HL-60 (cell line): ENCODE results near the gene ADAM23.

Experiments used
- GABPA ChIP-seq: IDR thresholded peaks from 2 replicates; pipeline ENCODE4 v1.6.1; 2012; ENCODE audit warnings: low read depth
- POLR2AphosphoS5 ChIP-seq: IDR thresholded peaks from 2 replicates; pipeline ENCODE4 v1.6.1; 2012; ENCODE audit warnings: low read depth
- SPI1 ChIP-seq: IDR thresholded peaks from 2 replicates; pipeline ENCODE4 v1.6.1; 2012; ENCODE audit warnings: low read depth, mild to moderate bottlenecking, borderline replicate concordance
- TF ChIP-seq, protein P1 (sequence below): IDR thresholded peaks from one replicate; pipeline ENCODE4 v1.5.1; 2011; ENCODE audit warnings: low read length, control low read depth, inconsistent platforms; ENCODE audit not compliant: insufficient read depth
- TF ChIP-seq, protein P2 (sequence below): IDR thresholded peaks from 2 replicates; pipeline ENCODE4 v1.6.1; 2012; ENCODE audit warnings: low read depth; ENCODE audit not compliant: insufficient replicate concordance

DNA sequence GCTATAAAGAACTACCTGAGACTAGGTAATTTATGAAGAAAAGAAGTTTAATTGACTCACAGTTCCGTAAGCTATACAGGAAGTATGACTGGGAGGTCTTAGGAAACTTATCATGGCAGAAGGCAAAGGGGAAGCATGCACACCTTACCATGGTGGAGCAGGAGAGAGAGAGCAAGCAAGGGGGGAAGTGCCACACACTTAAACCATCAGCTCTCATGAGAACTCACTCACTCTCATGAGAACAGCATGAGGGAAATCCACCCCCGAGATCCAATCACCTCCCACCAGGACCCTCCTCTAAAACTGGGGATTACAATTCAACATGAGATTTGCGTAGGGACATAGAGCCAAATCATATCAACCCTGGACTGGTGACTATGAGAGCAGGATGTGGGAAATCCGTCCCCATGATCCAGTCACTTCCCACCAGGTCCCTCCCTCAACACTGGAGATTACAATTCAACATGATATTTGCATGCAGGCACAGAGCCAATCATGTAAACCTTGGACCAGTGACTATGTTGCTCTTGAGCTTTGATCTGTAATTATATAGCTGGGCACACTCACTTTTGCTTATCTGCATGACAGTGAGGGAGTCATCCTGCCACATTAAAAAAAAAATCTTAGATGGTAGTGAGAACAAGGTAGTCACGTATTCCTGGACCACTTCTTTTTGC, 12.9 kb downstream of the ADAM23 start:
- TF ChIP-seq, protein P1, sequence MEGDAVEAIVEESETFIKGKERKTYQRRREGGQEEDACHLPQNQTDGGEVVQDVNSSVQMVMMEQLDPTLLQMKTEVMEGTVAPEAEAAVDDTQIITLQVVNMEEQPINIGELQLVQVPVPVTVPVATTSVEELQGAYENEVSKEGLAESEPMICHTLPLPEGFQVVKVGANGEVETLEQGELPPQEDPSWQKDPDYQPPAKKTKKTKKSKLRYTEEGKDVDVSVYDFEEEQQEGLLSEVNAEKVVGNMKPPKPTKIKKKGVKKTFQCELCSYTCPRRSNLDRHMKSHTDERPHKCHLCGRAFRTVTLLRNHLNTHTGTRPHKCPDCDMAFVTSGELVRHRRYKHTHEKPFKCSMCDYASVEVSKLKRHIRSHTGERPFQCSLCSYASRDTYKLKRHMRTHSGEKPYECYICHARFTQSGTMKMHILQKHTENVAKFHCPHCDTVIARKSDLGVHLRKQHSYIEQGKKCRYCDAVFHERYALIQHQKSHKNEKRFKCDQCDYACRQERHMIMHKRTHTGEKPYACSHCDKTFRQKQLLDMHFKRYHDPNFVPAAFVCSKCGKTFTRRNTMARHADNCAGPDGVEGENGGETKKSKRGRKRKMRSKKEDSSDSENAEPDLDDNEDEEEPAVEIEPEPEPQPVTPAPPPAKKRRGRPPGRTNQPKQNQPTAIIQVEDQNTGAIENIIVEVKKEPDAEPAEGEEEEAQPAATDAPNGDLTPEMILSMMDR: no peak
- TF ChIP-seq SPI1: no peak
- no peak for TF ChIP-seq POLR2AphosphoS5
- TF ChIP-seq GABPA: no peak
- TF ChIP-seq, protein P2, sequence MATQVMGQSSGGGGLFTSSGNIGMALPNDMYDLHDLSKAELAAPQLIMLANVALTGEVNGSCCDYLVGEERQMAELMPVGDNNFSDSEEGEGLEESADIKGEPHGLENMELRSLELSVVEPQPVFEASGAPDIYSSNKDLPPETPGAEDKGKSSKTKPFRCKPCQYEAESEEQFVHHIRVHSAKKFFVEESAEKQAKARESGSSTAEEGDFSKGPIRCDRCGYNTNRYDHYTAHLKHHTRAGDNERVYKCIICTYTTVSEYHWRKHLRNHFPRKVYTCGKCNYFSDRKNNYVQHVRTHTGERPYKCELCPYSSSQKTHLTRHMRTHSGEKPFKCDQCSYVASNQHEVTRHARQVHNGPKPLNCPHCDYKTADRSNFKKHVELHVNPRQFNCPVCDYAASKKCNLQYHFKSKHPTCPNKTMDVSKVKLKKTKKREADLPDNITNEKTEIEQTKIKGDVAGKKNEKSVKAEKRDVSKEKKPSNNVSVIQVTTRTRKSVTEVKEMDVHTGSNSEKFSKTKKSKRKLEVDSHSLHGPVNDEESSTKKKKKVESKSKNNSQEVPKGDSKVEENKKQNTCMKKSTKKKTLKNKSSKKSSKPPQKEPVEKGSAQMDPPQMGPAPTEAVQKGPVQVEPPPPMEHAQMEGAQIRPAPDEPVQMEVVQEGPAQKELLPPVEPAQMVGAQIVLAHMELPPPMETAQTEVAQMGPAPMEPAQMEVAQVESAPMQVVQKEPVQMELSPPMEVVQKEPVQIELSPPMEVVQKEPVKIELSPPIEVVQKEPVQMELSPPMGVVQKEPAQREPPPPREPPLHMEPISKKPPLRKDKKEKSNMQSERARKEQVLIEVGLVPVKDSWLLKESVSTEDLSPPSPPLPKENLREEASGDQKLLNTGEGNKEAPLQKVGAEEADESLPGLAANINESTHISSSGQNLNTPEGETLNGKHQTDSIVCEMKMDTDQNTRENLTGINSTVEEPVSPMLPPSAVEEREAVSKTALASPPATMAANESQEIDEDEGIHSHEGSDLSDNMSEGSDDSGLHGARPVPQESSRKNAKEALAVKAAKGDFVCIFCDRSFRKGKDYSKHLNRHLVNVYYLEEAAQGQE: no peak
